HG02852 (cell line): ENCODE measurements around the gene LAMC1.
A peak's percentile ranks its signal among the peaks of the same experiment; 100 is the strongest.

Experiments used
- ATAC-seq: cut with Tn5 transposase; IDR thresholded peaks from one replicate; pipeline ENCODE4 v1.9.1; 2021; ENCODE audit warnings: mild to moderate bottlenecking, moderate library complexity; ENCODE audit not compliant: unreplicated experiment

Gene LAMC1

DNA sequence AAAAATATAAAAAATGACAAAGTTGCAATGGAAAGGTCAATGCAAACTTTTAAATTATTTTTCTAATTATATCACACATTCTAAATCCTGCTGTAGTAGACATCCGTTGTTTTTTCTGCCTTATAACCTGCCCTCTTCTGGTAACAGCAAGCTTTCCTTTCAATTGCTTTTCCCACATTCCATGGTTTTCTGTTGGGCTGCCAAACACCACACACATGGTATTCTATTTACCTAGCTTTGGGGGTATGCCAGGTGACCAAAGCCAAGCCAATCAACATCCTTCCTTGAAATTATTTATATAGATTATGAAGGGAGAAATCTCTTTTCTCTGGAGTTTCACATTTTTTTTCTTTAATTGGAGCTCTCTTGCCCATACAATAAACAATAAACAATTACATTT is 3.4 kb upstream of the LAMC1 start:
- no peak for ATAC-seq

DNA sequence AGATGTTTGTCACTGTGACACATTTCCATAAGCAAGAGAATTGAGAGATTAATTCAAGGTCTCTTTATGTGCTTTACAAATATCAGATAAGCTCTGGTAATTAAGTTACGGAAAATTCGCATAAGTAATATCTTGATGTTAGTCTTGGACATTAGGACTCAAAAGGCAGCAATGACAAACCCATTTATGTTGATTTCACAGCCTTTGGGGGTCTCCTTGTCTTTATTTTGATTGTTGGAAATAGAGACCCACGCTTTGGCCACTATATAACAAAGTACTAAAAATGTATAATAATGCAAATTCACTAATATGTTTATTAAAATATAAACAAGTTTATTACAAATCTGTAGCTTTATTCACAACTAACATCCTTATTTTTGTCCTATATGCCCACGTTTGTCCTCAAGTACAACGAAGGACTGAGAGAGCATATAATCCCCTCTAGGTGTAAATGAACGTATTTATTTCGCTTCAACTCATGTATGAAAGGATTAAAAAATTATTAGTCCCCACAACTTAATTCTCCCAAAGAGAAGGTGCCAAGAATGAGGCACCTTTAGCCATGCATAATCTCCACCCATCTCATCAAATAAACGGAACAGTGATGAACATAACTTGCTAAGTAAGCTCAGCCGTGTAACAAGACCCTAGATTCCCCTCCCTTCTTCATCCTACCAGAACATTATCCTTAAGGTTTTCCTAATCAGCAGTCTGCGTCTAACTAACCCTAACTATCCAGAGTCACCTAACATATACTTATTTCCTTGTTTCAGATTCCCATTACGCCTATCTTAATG is 1.6 kb upstream of the LAMC1 start:
- ATAC-seq: no peak

DNA sequence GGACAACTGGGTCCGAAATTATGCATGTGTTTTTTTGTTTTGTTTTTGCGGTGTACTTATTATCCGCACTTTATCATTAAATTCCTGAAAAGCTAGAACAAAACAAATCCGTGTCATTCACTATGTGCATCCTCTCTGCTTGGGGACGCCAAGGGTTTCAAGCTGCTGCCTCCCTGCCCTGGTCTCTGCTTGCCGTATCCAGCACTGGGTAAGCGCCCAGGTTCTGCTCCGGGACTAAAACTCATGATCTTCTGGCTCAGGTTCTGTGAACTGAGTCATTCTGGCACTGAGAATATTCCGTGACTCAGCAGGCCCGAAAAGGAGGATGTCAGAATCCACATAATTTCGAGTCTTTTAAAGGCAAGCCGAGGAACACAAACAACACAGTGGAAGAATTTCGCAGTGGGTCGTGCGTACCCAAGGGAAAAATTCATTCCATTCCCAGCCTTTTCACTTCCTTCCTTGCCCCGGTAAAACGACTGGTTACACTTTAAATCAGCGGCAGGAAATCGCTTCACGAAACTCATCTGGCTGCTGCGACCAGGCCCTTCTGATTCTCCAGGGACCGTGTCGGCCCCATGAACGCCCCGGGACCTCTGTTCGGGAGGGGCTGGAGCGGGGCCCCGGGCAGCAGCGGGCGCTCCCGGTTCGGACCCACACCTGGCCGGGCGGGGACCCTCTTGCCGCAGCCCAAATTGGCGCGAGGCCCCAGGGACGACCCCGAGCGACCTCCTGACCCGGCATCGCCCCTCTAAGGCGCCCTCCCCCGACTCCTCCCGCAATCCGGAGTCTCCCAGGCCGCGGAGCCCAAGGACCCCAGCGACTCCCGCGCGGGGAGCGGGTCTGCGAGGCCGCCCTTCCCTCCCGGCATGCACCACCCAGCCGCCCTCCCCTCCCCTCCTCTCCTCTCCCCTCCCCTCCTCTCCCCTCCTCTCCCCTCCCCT is 746 bp upstream of the LAMC1 start:
- ATAC-seq: peak; percentile 24

DNA sequence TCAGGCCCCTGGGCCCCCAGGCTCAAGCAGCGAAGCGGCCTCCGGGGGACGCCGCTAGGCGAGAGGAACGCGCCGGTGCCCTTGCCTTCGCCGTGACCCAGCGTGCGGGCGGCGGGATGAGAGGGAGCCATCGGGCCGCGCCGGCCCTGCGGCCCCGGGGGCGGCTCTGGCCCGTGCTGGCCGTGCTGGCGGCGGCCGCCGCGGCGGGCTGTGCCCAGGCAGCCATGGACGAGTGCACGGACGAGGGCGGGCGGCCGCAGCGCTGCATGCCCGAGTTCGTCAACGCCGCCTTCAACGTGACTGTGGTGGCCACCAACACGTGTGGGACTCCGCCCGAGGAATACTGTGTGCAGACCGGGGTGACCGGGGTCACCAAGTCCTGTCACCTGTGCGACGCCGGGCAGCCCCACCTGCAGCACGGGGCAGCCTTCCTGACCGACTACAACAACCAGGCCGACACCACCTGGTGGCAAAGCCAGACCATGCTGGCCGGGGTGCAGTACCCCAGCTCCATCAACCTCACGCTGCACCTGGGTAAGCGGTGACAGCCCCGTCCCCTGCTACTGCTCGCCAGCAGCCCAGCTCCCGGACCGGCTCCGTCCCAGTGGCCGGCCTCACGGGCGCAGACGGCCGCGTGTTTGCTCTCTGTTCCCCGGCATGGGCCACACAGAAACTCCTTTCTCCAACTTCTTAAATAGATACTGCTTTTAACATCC is 539 bp downstream of the LAMC1 start:
- ATAC-seq: peak; percentile 64

DNA sequence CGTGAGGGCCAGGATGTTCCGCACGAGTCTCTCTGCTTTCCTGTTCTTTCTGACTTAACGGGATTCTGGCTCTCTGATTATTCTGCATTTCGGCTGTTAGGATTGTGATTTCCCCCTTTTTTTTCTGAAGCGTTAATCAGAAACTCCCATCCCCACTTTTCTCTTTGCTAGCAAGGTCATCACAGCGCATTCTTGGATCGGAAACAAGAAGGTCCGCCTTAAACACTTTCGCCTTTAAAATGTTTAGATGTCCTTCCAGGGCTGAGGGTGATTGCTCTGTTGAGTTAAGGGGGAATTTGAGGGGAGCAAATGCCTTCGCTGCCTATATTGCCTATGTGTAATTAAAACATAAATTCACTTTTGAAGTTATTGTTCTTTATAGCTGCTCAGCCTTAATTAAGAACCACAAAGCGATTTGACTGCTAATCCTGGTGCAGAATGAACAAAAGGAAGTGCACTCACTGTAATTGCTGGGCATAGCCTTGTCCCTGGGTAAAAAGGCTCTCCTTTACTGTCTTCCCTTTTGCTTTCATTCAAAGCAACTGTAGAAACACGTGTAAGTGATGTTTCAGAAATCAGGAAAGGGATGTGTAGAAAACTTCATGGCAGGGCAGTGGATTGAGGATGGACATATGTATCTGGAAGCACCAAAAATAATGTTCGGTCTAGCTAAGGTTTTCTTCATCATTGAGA is 1.2 kb downstream of the LAMC1 start:
- no peak for ATAC-seq

DNA sequence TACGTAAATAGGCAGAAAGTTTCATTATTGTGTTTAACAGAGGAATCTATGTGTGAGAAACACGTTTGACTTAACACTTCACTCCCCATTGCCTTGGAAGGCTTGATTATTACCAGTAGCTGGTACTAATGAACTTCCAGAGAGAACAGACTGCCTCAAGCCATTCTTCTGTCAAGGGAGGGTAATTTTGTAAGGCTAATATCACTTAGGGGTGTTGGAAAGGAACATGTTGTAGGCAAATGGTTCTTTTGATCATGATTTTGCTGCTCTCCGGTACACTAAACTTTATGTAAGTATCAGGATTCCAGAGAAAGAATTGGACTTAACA is 1.8 kb downstream of the LAMC1 start:
- ATAC-seq: no peak

DNA sequence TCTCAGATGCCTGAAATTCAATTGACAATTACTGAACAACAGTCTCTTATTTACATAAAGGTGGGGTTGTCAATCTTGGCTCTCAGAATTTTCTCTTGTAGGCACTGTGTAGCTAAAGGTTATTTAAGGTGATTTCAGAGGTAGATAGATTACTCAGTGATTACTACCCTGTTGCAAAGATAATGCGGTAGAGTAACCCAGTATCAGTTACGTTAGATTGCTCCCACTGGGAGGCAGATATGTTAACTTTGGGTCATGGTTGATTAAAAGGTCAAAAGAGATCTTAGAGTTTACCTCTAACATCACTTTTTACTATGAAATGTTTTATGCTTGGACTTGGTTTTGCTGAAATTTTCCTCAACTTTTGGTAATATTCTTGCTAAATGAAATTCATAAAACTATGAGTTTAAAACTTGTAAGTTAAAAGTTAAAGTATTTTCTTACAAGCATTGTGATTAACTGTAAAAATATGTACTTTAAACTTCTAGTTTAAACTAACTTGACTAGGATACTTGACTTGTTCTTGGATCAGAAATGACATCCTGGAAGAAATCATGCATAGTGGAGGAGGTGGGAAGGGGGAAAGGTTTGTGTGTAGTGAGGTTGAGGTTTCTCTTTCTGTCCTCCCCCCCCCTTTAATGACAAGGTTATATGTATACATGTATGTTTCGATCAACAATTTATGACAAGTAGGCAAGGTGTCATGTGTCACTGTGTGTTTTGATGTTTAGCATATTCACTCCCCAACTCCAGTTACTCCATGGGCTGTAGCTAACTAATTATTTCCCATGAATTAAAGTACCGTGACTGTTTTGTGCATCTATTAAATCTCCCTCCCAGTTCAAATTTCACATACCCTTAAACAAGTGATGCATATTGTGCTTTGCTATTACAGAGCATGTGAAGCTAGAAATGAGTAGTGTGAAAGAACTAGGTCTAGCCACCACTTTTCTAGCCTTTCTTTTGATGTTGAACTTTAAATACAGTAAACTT is 2.9 kb downstream of the LAMC1 start:
- no peak for ATAC-seq

DNA sequence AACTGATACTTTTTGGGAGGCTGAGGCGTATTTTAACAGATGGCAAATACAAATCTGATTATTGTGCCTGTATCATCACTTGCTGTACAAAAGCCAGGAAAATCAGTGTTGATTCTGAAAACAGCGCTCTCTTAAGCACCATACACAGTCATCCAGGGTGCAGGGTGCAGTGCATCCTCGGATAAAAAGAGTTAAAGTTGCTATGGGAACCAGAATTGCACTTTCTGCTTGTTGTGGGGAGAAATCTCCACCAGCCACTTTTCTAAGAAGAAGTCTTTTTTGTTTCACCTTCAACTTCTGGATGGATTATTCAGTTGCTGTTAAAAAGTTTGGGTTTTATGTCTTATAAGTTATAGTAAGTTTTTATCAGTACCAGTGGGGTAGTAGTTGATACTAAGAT is 3.8 kb downstream of the LAMC1 start:
- no peak for ATAC-seq

DNA sequence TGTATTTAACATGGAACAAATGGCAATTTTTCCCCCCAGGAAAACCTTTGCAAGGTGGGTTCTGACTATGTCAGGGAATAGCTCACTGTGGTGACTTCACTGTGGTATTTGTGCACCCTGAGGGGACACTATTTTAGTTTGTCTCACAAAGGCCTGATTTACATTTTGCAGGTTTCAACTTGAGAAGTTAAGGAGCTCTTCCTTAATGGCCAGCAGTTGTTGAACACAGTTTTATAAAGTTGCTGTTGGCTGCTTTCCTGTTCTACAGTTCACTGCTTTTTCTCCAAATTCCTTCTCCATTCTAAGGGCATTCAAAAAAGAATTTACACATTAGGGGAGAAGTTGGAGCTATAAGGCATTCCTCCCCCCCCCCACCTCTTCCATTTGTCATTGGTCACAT is 4.6 kb downstream of the LAMC1 start:
- ATAC-seq: no peak

DNA sequence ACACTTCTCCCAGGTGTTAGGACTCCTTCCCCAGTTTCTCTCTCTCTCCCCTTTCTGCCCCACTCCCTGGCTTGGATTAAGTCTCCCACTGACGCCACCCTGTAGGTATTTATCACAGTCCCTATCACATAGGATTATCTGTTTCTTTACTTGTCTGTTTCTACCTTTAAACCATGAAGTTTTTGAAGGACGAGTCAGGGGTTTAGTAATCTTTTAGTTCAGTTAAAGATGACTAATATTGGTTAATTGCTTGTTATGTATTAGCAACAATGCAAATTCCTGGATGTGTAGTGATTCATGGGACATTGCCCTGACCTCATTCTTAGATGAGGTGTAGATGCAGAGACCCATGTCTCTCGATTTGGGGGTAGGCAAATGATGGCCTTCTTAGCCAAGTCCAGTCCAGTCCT is 6.4 kb downstream of the LAMC1 start:
- no peak for ATAC-seq

DNA sequence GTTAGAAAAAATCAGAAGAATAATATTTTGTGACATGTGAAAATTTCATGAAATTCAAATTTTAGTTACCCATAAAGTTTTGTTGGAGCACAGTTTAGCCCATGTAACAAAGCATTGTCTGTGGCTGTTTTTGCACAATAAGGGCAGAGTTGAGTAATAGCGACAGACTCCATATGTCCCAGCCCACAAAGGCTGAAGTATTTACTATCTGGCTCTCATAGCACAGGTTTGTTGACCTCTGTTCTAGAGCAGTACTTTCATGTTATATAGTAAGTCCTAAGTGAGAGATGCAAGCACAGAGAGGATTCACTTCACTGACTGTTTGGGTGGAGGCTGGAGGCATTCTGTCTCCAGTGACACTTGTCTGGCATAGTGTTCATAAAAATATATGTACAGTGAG is 6.8 kb downstream of the LAMC1 start:
- ATAC-seq: no peak

DNA sequence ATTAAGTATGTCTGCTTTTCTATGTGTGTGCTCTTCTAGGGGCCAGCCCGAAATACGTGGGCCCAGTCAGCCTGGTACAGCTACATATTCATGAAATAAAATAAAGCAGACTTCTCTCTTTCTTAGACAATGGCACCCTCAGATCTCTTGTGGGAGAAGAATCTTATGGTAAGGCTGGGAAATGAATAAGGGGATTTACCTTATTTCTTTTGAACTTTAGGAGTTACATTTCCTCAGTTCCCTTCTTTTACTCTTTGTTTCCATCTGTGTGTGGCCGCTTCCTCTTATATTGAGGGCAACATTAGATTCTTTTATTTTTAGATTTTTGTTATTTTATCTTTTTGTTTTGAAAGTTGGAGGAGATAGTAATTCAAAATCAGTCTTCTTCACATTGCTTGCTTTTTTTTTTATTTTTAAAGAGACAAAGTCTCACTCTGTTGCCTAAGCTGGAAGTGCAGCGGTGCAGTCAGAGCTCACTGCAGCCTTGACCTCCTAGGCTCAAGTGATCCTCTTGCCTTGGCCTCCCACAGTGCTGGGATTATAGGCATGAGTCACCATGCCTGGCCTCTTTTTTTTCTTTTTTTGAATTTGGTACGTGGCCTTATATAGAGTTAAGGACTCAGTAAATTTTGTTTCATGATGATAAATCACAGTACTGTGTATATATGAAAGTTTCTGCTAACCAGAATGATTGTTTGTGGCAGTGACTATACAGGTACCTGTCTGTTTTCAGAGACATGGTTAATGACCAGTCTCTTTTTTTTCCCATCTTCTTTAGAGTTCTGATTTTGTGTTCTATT is 9.1 kb downstream of the LAMC1 start:
- ATAC-seq: no peak

DNA sequence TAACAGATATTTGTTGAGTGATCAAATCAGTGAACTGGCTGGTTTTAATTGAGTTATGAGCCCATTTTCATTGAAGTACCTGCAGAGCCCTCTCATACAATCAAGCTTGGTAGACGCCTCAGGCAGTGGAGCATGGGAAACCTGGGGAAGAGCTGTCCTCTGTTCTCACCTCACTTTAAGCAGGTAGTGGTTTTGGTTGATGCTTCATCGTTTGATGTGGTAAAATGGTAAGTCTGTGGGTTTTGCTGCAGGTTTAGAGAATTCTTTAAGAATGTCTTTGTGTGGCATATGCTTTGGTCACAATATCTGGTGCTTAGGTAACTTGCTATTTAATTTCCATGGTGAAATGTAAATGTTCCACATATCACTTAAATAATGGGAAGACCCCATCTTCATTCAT is 10.0 kb downstream of the LAMC1 start:
- ATAC-seq: peak; percentile 66

DNA sequence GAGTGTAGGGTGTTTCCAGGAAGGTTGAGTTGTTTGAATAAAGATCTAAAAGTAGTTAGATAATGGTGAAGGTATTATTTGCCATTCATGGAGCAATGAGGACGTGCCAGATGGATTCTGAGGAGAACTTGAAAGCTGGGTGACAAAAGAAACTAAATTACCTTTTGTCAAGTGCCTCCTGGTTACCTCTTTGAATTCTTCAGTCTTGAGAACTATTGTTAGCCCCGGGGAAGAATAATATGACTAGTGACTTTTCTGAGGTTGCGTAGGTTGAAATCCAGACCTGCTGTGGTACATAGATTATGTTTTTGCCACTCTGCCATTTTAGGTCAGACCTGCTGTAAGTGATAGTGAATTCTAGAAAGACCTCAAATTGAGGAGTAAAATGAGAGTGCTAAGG is 11.5 kb downstream of the LAMC1 start:
- no peak for ATAC-seq

DNA sequence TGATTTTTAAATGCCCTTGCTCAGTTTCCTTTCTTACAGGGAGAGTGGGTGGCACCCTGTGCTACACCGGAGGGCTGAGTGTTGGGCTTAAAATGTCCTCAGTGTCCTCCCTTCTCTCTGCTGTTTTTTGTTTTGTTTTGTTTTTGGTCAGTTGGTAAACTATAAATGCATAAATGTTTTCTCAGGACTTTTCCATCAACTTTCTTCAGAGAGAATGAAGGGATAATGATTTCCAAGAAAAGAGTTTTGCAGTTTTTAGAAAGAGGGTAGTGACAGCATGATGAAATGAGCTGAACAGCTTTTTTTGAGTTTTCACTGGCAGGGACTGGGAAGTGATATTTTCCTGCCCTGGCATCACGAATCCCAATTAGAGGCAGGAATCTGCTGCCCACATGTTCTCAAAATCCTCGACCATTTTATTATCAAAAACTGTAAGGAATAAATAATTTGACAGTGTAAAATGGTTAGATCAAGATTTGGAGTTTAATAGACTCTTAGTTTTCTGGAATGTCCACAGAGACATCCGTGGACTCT is 15.2 kb downstream of the LAMC1 start:
- ATAC-seq: no peak

DNA sequence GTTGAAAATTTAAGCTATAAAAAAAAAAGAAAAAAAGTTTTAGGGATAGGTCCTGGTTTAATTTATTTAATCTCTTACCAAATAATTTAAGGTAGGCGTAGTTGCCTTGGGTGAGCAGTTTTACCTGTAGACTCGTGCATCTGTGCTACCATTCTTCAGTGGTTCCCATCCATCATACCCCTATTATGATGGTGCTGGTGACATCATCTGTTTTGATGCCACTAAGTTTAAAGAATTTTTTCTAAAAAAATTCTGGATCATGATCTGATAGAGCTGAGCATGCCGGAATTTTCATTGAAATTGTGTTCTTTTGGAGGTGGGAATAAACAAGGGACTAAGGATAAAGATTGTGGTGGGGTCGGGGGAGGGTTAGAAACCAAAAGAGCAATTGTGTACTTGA is 15.7 kb downstream of the LAMC1 start:
- ATAC-seq: no peak

DNA sequence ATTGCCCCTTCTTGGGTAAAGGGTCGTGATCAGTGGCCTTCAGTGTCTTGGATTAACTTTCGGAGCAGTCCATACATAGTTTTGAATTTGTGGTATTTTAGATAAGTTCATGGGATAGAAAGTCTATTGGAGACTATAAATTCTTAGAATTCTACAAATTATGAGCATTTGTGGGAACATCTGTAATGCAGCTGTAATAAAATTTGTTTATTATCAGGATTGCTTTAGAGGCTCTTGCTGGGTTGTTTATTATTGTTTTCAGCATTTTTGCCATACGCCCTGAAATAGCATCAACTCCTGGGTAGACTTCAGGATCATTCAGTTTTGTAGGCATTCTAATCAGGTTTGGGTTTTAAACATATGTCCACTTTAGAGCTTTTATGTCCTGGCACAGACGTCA is 16.1 kb downstream of the LAMC1 start:
- no peak for ATAC-seq

DNA sequence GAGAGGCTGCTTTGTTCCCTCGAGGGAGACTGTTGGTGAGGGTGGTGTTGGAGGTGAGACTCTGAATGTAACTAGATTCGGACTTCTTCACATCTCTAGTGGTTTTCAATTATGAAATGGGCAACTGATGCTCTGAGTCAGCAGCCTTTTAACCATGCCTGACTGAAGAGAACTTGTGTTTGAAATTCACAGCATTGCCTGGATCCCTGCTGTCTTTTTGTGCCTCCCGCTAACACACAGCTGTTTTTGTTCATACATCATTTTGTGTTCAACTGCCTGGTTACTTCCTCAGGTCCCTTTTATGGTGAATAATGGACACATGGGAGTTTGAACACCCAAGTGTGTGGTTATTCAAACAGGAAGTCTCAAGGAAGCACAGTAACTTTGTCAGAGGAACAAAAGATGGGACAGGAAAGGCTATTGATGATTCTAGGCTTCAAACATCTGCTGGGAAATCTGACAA is 16.8 kb downstream of the LAMC1 start:
- no peak for ATAC-seq

DNA sequence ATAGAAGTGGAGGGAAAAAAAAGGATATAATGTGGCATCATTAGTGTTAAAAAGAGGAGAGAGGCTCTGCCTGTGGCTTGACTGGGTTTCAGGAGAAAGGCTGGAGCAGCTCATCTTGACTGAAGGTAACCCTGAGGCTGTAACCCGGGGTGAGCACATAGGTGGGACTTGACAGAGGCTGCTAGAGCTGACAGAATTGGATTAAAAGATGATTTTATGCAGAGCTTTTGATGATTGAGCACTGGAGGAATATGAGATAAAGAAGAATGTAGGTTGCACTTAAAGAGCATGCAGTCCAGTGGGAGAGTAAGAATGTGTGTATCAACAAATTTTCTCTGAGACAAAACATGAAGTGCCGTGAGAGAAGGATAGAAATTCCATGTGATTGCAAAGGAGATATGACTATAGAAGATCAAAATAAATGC is 17.3 kb downstream of the LAMC1 start:
- ATAC-seq: no peak
